WERI-Rb-1 (cell line): ENCODE data around the gene TAF11L4.
"Not testable (repeated sequence)": the region's sequence is repeated elsewhere in the genome, so short reads cannot be mapped to it uniquely, and the experiment has no call there.

Experiments used
- DNase-seq: peaks from one replicate; pipeline ENCODE4 v3.0.0-alpha.2; 2020
- H3K27ac ChIP-seq: fragments of 250-450 bp; sonication (Bioruptor Pico); 2 replicates; pipeline ENCODE4 v1.5.1; 2020; ENCODE audit warnings: mild to moderate bottlenecking, moderate library complexity
- H3K27me3 ChIP-seq: fragments of 250-450 bp; sonication (Bioruptor Pico); 2 replicates; pipeline ENCODE4 v1.5.1; 2021; ENCODE audit warnings: mild to moderate bottlenecking, low read depth, moderate library complexity; ENCODE audit not compliant: insufficient read depth, severe bottlenecking
- H3K36me3 ChIP-seq: fragments of 250-450 bp; sonication (Bioruptor Pico); 2 replicates; pipeline ENCODE4 v1.5.1; 2020; ENCODE audit warnings: mild to moderate bottlenecking, moderate library complexity
- H3K4me3 ChIP-seq: 2 replicates; pipeline ENCODE4 v1.5.1; 2011; ENCODE audit warnings: low read depth, mild to moderate bottlenecking, control low read depth, low read length
- H3K9me3 ChIP-seq: fragments of 250-450 bp; sonication (Bioruptor Pico); 2 replicates; pipeline ENCODE4 v1.5.1; 2021; ENCODE audit warnings: mild to moderate bottlenecking, moderate library complexity; ENCODE audit not compliant: severe bottlenecking
- TF ChIP-seq, protein P1 (sequence below): IDR thresholded peaks from 2 replicates; pipeline ENCODE4 v1.5.1; 2011; ENCODE audit warnings: low read depth, mild to moderate bottlenecking, control low read depth, inconsistent platforms, low read length

TAF11L4 gene

DNA sequence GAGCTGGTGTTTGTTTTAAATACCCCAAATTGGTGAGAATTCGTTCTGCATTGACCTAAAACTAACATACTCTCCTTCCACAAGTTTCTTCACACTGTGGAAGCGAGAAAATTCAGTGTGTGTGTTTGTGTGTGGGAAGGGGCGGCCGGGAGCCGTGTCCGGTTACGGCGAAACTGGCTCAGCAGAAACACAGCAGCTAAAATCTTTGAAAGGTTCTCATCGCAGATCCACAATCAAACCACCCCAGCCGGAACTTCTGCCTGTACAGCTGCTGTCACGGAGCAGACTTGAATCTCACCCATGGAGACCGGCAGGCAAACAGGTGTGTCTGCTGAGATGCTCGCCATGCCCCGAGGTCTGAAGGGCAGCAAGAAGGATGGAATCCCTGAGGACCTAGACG is at the start of gene TAF11L4:
TSS of gene TAF11L4 (plus strand) at position 301 of the 400 bp plus-strand sequence.
- H3K36me3 ChIP-seq, H3K27me3 ChIP-seq, DNase-seq, H3K27ac ChIP-seq, H3K4me3 ChIP-seq, H3K9me3 ChIP-seq: not testable (repeated sequence)

DNA sequence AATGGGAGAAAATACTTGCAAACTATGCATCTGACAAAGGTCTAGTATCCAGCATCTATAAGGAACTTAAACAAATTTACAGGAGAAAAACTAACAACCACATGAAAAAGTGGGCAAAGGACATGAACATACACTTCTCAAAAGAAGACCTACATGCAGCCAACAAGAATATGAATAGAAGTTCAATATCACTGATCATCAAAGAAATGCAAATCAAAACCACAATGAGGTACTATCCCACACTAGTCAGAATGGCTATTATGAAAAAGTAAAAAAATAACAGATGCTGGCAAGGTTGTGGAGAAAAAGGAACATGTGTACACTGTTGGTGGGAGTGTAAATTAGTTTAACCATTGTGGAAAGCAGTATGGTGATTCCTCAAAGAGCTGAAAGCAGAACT is 46.5 kb upstream of the TAF11L4 start:
- DNase-seq, H3K36me3 ChIP-seq, H3K27ac ChIP-seq, H3K9me3 ChIP-seq, H3K4me3 ChIP-seq, H3K27me3 ChIP-seq: not testable (repeated sequence)

DNA sequence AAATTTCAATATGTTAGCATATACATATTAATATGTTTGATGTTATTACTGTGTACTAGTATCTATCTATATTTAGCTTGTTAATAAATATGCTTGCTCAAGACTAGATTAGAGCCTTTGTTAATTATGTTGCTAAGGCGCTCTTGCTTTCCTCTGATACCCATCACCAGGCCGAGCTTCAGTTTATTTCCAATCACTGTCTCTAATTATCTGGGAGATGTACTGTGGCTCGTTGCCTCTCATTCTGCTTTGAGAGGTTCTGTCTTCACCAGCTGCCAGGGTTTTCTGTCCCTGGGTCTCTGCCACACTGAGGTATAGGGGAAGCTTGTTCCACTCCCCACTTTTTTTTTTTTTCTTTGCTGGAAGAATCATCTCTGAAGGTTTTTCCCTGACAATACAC is 44.6 kb upstream of the TAF11L4 start:
- Histone ChIP-seq H3K27me3 (no peaks in the 10 kb centered on the region), H3K9me3 (no peaks in the 10 kb centered on the region), H3K27ac (no peak overlapping the region), H3K36me3 (no peaks in the 10 kb centered on the region), H3K4me3 (no peak overlapping the region)
- TF ChIP-seq, protein P1, sequence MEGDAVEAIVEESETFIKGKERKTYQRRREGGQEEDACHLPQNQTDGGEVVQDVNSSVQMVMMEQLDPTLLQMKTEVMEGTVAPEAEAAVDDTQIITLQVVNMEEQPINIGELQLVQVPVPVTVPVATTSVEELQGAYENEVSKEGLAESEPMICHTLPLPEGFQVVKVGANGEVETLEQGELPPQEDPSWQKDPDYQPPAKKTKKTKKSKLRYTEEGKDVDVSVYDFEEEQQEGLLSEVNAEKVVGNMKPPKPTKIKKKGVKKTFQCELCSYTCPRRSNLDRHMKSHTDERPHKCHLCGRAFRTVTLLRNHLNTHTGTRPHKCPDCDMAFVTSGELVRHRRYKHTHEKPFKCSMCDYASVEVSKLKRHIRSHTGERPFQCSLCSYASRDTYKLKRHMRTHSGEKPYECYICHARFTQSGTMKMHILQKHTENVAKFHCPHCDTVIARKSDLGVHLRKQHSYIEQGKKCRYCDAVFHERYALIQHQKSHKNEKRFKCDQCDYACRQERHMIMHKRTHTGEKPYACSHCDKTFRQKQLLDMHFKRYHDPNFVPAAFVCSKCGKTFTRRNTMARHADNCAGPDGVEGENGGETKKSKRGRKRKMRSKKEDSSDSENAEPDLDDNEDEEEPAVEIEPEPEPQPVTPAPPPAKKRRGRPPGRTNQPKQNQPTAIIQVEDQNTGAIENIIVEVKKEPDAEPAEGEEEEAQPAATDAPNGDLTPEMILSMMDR: no peak
- no peak for DNase-seq

DNA sequence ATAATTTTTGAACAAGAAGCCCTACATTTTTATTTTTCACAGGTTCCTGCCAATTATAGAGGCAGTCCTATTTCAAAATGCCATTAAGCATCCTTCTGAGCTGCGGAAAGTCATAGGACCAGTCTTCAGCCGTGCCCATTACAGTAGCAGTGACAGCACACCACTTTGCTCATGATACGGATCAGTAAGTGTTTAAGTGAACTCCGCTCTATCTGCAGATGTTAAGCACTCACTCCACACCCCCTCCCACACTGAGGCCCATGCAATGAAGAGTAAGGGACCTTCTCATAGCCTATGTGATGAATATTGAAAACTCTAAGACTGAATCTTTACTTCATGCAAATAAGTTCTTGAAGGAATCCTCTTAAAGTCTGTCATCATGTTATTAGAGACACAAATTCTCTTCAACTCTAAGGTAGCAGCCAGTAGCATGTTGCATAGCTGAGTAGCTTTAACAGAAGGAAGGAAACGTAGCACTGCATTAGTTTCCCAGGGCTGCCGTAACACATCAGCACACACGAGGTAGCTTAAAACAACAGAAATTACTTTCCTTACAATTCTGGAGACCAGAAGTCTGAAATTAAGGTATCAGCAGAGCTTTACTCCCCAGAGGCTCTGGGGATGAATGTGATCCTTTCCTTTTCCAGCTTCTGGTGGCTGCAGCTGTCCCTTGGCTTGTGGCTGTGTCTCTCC is 43.9 kb upstream of the TAF11L4 start:
- H3K4me3 ChIP-seq: no peak overlapping the region
- H3K27ac ChIP-seq: no peak overlapping the region
- TF ChIP-seq, protein P1: no peak
- H3K27me3 ChIP-seq: no peaks in the 10 kb centered on the region
- DNase-seq: no peak
- no peaks in the 10 kb centered on the region for H3K36me3 ChIP-seq
- H3K9me3 ChIP-seq: no peaks in the 10 kb centered on the region

DNA sequence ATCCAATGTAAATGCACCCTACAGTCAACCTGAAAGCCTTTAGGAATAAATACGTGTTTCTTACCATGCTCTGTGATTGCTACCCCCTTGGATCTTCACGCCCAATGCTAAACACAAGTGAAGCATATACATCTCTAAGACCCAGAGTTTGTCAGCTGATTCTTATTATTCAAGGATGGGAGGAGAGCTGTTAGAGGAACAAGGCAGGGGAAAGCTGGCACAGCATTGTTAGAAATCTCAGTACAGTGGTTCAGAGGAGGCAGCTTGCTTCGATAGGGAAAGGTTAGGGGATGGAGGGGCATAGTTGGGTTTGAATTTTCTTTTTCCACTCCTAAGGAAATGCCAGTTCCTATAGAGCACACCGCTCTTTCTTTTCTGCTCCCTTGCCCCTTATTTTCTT is 40.2 kb upstream of the TAF11L4 start:
- Histone ChIP-seq H3K9me3 (no peaks in the 10 kb centered on the region), H3K36me3 (no peaks in the 10 kb centered on the region), H3K4me3 (no peak overlapping the region), H3K27me3 (no peaks in the 10 kb centered on the region), H3K27ac (no peak overlapping the region)
- DNase-seq: no peak
- TF ChIP-seq, protein P1: no peak

DNA sequence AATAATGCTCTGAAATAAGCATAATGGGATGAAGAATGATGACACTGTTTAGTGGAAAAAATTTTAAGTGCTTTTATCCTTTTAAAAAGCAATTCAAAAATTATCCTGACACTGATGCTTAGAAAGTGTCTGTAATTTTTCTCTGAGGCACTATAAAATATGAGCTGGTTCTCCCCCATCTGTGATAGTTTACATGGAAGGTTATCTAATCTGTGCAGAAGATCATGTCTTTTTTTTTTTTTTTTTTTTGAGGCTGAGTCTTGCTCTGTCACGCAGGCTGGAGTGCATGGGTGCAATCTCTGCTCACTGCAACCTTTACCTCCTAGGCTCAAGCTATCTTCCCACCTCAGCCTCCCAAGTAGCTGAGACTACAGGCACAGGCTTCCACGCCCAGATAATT is 38.8 kb upstream of the TAF11L4 start:
- Histone ChIP-seq H3K36me3 (no peaks in the 10 kb centered on the region), H3K9me3 (no peaks in the 10 kb centered on the region), H3K27ac (no peak overlapping the region), H3K4me3 (no peak overlapping the region), H3K27me3 (no peaks in the 10 kb centered on the region)
- DNase-seq: no peak
- TF ChIP-seq, protein P1: no peak

DNA sequence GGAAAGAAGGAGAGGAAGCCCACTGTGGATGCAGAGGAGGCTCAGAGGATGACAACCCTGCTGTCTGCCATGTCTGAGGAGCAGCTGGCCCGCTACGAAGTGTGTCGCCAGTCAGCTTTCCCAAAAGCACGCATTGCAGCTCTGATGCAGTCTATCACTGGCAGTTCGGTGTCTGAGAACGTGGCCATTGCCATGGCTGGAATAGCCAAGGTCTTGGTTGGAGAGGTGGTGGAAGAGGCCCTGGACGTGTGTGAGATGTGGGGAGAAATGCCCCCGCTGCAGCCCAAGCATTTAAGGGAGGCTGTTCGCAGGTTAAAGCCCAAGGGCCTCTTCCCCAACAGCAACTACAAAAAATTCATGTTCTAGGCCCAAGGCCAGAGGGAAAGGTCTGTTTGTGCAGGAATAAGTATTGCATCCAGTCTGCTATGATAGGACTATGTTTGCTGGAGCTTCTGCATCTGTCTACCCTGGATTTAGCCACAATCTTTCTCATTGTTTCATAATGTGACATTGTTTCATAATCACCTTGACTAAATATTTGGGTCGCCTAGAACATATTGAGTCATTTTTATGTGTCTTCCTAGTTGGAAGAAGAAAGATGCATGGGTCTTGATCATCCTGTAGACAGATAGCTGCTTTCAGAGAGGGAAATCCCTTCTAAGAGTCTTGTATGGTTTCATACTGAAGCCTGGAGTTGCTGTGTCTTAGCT is 35.0 kb upstream of the TAF11L4 start:
- not testable (repeated sequence) for H3K36me3 ChIP-seq, H3K9me3 ChIP-seq, H3K27me3 ChIP-seq, H3K27ac ChIP-seq, DNase-seq, H3K4me3 ChIP-seq
